Tibial nerve (tissue), 3 donors: ENCODE data around the gene ENPP5.

Source experiments
- POLR2A ChIP-seq, 2 donors: fragments of 450-650 bp; IDR thresholded peaks; one replicate each; pipeline ENCODE4 v1.6.1; 2017; ENCODE audit warnings: antibody characterized with exemption in 2 of 2, mild to moderate bottlenecking in 2 of 2, moderate library complexity in 2 of 2
- TF ChIP-seq, protein P1 (sequence below), 5 experiments: fragments of 200-600 bp in 3 of 5; fragments of 450-650 bp in 2 of 5; sonication (generic) in 3 of 5; IDR thresholded peaks; one replicate each; pipeline ENCODE4 v1.5.1; 2016 to 2019; ENCODE audit warnings: antibody characterized with exemption in 5 of 5, mild to moderate bottlenecking in 3 of 5, moderate library complexity in 2 of 5

DNA sequence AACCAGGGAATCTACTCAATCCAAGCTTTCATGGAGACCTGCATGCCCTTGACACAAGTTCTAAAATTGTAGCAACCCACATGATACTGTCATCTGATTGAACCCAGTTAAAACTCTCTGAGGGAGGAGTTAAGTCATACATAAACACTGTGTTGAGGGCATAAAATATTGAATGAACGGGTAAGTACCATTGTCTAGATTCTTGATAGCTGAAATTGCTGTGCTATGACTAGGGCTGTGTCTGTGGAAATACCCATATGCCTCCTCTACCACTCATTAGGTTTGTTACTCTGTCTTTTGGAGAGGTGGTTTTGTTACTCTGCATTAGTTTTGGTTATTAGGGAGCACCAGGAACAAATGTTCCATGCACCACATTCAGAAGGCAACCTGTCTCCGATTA, 33.4 kb downstream of the ENPP5 start:
- TF ChIP-seq, protein P1, sequence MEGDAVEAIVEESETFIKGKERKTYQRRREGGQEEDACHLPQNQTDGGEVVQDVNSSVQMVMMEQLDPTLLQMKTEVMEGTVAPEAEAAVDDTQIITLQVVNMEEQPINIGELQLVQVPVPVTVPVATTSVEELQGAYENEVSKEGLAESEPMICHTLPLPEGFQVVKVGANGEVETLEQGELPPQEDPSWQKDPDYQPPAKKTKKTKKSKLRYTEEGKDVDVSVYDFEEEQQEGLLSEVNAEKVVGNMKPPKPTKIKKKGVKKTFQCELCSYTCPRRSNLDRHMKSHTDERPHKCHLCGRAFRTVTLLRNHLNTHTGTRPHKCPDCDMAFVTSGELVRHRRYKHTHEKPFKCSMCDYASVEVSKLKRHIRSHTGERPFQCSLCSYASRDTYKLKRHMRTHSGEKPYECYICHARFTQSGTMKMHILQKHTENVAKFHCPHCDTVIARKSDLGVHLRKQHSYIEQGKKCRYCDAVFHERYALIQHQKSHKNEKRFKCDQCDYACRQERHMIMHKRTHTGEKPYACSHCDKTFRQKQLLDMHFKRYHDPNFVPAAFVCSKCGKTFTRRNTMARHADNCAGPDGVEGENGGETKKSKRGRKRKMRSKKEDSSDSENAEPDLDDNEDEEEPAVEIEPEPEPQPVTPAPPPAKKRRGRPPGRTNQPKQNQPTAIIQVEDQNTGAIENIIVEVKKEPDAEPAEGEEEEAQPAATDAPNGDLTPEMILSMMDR (IDR thresholded peaks at IDR 0.05): no peak
- TF ChIP-seq POLR2A (IDR thresholded peaks at IDR 0.05): no peak
